Measurements from ENCODE around the gene GJB5.

The GJB5 gene

DNA sequence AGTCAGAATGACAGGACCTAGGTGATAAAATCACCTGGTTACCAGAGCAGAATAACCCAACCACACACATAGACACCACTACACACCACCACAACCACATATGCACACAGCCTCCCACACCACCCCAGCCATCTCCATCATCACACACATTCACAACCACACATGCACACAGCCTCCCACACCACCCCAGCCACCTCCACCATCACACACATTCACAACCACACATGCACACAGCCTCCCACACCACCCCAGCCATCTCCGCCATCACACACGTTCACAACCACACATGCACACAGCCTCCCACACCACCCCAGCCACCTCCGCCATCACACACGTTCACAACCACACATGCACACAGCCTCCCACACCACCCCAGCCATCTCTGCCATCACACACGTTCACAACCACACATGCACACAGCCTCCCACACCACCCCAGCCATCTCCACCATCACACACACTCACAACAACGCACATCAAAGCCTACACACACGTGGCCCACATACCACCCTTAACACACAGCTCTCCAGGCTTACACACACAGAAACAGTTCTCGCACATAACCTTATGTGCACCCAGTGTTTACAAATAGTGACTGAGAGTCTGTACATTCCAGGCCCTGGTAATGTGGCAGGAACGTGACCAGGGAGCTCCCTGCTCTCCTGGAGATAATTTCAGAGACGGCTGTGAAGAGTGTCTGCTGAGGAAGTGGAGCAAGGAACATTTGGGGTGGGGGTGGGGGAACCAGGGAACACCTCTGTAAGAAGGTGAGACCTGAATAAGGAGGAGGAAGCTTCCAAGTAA, 22.9 kb downstream of the GJB5 start:
- no peak for DNase-seq

DNA sequence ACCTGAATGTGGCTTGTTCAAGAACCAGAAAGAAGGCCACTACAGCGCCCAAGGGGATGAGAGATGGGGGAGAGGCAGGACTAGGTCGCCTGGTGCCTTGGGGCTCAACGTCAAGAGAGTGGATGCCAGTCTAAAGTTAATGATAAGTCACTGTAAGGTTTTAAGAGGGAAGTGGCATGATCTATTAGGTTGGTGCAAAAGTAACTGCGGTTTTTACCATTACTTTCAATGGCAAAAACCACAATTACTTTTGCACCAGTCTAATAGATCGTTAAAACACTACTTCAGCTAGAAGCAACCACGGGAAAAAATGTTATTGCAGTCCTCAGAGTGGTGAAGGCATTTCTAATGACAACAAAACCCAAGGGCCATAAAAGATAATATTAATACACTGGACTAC, 23.5 kb downstream of the GJB5 start:
- no peak for DNase-seq

DNA sequence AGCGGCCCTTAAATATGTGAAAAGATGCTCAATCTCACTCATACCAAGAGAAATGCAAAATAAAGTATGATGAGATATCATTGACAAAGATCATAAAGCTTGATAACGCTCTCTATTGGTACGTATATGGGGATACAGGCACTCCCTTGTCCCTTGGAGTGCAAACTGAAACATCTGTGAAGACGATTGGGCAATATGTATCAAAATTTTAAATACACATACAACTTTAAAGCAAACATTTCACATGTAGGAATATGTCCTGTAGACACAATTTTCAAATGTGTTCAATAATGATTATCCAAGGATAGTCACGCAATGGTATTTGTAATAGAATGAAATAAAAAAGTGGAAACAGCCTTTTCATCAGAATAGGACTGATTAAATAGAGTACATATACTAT, 24.2 kb downstream of the GJB5 start:
- DNase-seq = no peak

DNA sequence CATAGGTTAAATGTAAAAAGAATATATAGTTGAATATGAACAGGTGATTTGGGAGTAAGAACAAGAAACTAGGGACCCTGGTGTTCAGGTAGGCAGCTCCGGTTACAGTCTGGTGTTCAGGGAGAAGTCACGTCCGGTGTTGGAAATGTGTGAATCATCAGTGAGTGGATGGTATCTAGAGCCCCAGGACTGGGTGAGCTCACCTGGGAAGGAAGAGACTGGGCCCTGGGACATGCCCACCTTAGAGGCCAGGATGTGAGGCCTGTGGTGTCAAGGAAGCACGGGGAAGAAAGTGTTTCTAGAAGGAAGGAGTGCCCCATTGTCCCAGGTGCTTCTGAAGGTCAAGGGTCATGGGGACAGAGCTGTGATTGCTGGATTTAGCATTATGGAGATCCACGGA, 24.7 kb downstream of the GJB5 start:
- no peak for DNase-seq

DNA sequence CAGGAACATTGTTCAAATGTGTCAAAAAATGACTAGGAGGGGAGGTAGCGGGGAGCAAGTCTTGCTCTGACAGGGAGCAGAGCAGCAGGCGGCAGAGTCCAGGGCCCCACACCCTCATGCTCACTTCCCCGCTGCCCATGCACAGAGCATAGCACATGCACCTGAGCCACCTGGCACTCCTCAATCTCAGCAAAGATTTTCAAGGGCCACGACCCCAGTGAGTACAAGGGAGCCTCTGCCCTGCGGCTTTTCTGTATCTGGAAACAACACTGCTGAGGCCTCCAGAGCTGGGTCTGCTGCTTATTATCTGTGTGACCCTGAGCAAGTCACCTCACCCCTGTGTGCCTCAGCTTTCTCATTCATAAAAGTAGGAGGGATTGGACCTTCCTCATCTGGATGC, 25.1 kb downstream of the GJB5 start:
- no peak for DNase-seq

DNA sequence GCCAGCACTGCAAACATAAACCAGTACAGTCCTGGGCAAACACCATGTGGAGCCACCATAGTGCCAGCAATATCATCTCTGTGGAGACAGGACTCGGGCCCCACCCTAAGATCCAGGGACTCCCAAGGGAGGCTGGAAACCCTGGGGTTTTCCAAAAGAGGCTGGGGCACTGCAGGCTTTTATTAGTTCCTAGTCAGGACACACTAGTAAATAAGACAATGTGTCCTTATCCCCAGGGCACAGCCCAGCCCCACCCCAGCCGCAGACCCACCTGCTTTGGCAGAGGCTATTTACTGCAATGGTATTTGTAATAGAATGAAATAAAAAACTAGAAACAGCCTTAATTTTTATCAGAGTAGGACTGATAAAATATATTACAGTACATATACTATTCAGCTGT, 25.7 kb downstream of the GJB5 start:
- no peak for DNase-seq

DNA sequence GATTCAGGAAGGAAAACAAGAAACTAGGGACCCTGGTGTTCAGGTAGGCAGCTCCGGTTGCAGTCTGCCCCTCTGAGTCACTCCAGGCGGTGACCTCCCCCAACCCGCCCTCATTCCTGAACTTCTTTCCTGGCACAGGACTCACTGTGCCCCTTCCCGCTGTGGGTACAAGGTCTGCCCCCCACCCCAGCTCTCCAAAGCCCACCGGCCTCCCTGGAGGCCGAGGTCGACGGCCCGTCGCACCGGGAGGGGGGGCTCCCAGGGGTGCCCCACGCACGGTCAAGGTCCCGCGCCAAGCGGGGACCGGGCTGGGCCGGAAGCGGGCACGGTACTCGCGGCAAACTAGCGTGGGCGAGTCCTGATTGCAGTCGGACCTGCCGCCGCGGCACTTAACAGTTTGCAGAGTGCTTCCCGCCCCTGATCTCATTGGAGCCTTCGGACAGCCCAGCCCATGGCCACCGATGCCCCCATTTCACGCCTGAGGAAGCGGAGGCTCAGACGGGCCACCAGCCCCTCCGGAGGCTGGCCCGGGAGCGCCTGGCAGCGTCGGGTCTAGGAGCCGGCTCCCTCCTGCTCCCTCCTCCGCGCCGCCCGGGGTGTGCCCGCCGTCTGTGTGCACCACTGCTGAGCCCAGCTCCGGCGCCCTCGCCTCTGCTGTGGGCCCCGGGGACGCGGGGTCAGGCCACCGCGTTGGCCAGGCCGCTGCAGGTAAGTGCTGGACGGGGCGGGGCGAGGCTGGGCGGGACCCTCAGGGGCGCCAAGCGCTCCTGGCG, 26.4 kb downstream of the GJB5 start, which contains the start of gene GJB3:
GJB3 (plus strand) TSS at position 144 of the 773 bp plus-strand sequence. CDS start 3,549 bp downstream, outside the sequence.
- DNase-seq = no peak

DNA sequence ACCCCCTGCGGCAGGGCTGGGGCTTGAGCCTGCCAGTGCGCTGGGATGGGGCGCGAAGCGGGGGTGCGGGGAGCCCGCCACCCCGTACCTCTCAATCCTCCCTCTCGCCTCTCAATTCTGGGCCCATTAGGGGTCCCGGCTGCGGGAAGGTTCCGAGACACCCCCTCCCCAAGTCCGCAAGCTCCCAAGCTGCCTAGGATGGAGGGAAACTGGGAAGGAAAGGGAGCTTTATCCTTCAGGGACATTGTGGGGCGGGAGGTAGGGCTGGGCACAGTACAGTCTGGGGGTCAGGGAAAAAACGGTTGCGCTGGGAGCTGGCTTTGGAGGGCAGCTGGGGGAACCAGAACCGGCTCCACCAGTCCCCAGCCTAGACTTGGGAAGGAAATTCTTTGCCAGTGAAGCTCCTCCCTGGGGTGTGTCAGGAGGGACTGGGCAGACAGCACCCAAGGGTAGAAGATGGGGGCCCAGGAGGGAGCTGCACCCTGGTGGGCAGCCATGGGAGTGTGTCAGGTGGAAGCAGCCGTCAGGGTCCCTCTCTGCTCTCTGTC, 27.1 kb downstream of the GJB5 start:
- DNase-seq = no peak

DNA sequence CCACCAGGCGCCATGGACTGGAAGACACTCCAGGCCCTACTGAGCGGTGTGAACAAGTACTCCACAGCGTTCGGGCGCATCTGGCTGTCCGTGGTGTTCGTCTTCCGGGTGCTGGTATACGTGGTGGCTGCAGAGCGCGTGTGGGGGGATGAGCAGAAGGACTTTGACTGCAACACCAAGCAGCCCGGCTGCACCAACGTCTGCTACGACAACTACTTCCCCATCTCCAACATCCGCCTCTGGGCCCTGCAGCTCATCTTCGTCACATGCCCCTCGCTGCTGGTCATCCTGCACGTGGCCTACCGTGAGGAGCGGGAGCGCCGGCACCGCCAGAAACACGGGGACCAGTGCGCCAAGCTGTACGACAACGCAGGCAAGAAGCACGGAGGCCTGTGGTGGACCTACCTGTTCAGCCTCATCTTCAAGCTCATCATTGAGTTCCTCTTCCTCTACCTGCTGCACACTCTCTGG, 29.9 kb downstream of the GJB5 start:
- DNase-seq = no peak

DNA sequence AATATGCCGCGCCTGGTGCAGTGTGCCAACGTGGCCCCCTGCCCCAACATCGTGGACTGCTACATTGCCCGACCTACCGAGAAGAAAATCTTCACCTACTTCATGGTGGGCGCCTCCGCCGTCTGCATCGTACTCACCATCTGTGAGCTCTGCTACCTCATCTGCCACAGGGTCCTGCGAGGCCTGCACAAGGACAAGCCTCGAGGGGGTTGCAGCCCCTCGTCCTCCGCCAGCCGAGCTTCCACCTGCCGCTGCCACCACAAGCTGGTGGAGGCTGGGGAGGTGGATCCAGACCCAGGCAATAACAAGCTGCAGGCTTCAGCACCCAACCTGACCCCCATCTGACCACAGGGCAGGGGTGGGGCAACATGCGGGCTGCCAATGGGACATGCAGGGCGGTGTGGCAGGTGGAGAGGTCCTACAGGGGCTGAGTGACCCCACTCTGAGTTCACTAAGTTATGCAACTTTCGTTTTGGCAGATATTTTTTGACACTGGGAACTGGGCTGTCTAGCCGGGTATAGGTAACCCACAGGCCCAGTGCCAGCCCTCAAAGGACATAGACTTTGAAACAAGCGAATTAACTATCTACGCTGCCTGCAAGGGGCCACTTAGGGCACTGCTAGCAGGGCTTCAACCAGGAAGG, 30.5 kb downstream of the GJB5 start:
- DNase-seq = no peak

DNA sequence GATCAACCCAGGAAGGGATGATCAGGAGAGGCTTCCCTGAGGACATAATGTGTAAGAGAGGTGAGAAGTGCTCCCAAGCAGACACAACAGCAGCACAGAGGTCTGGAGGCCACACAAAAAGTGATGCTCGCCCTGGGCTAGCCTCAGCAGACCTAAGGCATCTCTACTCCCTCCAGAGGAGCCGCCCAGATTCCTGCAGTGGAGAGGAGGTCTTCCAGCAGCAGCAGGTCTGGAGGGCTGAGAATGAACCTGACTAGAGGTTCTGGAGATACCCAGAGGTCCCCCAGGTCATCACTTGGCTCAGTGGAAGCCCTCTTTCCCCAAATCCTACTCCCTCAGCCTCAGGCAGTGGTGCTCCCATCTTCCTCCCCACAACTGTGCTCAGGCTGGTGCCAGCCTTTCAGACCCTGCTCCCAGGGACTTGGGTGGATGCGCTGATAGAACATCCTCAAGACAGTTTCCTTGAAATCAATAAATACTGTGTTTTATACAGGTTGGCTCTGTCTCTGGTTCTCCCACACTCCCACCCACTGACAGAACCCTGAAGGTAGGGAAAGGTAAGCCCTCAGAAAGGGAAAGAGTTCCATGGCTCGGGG, 31.1 kb downstream of the GJB5 start:
- no peak for DNase-seq

DNA sequence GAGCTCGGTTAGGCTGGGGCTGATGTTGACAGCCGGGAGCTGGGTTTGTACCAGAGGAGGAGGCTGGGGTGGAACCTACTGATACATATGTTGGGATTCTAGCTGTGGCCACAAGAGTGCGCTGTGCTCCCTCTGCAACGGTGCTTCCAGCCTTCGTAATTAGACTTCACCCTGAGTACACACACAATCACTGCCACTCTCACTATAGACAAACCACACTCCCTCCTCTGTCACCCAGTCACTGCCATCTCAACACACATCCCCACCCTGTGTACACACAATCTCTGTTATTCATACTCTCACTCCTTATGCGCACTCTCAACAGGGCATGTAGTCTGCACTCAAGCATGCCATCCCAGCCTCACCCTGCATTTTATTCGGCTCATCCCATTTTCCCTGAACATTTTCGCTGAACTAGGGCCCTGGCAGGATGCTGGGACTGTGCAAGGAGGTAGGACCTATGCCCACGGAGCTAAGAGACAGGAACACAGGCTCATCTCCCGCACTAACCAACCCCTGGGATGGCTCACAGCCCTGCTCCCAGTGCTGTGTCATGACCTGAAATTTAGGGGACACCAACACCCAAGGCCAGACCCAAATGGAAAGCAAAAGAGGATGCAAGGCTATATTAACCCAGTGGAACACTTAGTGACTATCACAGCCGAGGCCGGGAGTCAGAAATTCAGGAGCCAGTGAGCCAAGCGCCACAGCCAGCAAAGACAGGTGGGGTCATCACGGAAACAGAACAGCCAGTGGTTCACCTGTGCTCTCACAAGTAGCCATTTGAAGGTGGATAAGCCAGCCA, 31.9 kb downstream of the GJB5 start:
- DNase-seq = peak in 1 of 2 experiments; percentile 2

DNA sequence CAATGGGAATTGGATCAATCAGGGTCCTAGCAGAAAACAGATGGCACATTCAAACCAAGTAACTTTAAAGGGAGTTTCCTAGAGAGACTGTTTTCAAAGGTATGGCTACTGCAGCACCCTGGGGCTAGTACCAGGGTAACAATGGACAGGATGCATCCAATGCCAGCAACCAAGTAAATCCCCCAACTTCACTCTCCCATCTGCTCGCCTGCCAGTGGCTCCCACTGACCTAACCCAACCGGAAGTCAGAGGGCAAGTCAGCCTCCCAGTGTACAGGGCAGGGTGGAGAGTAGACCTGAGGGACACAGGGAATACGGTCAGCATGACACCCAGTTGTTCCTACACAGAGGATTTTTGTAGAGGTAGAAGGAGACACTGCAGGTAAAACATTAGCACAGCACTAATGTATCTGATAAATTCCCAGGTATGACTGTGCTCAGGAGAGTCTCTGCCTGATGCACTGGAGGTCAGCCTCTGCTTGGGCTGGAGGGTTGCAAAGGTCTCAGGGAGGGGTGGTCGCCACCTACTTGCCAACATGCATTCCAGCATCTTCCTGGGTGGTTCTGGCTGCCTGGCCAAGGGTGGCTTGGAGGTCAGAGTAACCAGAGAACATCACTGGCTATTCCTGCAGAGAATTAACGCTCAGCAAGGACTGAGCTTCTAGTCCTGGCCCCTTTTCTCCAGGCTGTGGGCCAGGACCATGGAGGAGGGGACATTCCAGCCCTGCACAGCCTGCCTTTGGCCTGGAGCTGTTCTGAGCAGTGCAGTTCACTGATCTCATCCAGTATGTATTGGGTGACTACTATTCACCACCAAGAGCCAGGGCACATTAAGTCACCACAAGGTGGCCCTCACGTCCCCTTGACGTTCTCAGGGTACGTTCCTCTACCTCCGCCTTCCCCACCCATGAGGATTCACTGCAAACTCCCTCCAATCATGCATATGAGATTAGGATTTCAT, 32.9 kb downstream of the GJB5 start:
- DNase-seq = no peak

DNA sequence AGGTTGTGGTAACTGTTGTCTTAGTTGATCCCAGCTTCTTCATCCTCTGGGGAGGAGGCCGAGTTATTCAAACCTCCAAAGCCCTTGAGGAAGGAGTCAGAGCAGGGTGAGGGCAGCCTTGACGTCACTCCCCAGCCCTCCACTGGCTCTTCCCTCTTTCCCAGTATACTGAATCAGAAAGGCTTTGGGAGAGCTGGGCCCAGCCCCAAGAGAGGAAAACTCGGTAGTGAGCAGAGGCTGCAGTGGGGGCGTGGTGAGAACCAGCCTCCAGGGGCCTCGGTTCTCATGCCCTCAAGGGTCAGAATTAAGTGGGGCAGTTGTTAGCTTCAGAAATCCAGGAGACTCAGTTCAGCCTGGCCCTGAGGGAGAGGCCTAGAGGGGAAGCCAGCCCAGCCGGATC, 36.1 kb downstream of the GJB5 start:
- DNase-seq = no peak

DNA sequence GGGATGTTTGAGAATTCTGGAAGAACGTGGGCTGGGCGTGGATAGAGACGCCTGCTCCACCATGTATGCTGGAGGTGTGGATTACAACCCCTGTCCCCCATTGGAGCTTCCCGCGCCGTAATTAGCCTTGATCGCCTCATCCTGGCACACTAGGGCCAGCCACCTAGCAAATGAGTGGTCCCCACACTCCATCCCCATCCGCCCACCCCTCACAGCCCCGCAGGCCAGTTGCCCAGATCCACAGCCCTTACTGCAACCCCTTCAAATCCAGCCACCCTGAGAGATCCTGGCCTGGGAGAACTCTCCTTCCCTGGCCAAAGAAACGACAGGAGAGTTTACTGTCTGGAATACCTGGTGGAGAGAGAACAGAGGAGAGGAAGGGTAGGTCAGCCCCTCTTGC, 37.6 kb downstream of the GJB5 start:
- no peak for DNase-seq

DNA sequence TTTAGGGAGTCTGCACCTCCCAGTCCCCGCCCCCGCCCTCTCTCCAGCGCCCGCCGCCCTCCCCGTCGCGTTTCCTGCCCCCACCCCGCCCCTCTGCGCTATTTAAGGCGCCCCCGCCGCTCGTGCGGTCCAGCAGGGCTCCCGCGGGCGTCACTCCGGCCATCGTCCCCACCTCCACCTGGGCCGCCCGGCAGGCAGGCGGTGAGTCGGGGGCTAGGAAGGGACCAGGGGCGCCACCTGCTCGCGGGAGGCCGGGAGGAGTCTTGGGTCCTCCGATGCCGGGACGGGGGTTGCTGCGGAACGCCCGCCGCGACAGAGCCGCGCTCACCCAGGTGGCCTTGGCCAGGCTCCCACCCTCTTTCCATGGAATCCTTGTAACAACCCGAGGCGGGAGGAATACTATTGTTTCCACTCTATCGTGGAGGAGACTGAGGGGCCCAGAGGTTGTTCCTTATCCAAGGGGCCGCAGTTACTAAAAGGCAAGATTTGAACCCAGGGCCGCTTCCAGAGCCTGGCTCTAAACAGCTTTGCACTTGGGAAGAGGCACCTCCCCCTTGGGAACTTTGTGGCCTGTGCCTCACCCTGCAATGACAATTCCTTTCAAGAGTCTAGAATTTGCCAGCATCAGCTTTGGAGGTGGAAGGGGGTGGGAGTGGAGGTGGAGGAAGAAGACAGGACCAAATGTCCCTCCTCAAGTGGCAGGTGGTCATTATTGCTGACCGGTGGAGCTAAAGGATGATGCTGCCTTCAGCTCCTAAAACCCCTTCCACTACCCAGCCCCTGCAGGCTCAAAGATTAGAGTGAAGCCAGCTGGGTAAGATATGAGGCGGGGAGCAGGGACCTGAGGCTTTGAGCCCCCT, 38.3 kb downstream of the GJB5 start, which contains the start of gene GJA4:
GJA4 (plus strand) TSS at position 132 of the 860 bp plus-strand sequence. CDS start 1,215 bp downstream, outside the sequence.
- no peak for DNase-seq

DNA sequence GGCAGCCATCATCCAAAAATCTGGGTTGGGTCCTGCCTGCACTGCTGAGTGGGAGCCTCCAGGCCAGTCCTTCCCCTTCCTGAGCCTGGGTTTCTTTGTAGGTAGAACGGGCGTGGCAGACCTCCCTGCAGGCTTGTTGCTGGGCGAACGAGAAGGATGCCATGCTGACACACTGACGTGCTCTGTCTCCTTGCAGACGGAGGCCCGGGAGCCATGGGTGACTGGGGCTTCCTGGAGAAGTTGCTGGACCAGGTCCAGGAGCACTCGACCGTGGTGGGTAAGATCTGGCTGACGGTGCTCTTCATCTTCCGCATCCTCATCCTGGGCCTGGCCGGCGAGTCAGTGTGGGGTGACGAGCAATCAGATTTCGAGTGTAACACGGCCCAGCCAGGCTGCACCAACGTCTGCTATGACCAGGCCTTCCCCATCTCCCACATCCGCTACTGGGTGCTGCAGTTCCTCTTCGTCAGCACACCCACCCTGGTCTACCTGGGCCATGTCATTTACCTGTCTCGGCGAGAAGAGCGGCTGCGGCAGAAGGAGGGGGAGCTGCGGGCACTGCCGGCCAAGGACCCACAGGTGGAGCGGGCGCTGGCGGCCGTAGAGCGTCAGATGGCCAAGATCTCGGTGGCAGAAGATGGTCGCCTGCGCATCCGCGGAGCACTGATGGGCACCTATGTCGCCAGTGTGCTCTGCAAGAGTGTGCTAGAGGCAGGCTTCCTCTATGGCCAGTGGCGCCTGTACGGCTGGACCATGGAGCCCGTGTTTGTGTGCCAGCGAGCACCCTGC, 39.3 kb downstream of the GJB5 start:
- no peak for DNase-seq

DNA sequence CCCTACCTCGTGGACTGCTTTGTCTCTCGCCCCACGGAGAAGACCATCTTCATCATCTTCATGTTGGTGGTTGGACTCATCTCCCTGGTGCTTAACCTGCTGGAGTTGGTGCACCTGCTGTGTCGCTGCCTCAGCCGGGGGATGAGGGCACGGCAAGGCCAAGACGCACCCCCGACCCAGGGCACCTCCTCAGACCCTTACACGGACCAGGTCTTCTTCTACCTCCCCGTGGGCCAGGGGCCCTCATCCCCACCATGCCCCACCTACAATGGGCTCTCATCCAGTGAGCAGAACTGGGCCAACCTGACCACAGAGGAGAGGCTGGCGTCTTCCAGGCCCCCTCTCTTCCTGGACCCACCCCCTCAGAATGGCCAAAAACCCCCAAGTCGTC, 39.9 kb downstream of the GJB5 start:
- DNase-seq = no peak

DNA sequence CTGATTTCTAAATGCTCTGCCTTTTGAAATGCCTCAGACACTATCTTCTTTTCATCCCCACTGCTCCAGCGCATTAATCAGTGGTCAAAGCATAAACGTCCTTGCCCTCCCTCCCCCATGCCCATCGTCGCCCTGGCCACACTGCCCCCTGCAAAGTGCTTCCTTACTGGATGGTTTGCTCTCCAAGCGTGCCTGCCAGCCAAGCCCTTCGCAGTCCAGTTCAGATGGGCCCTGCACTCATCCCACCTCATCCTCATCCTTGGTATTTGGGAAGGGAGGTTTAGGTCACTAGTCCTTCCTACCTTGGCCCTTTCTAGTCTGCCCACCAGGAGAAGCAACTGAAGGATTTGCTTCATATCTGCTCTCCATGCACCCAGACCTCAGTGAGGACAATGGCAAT, 41.1 kb downstream of the GJB5 start:
- DNase-seq = no peak

All from cerebellar nuclear complex (tissue), 1 donor.